ENCODE measurements around the gene SLC39A13. TPM values are rescaled to one million over a fixed set of nuclear protein-coding genes. Genes with fewer than 3 reads are reported as not detected.

Gene SLC39A13
- total and polyA plus RNA-seq, 2 of the 13 experiments (the other 11 are each of a cell fraction or from before 2014, with no cell fraction given) = 15.3 to 30.5 TPM

GRCh38 chr11:47407746-47408590 is at the start of gene SLC39A13 (continued):
- TF ChIP-seq KAT2B (IDR thresholded peaks at IDR 0.05; ENCODE audit: borderline replicate concordance, low read depth, low read length) (no peak), SIX1 (CRISPR knock-in tag; IDR thresholded peaks at IDR 0.05; ENCODE audit: borderline replicate concordance) (no peak; the same call in 1 of the 2 replicates), ZBTB38 (CRISPR knock-in tag; IDR thresholded peaks at IDR 0.05) (peak; percentile 93), CHD4 (IDR thresholded peaks at IDR 0.05; ENCODE audit: borderline replicate concordance, low read length) (no peak), ZNF232 (CRISPR knock-in tag; IDR thresholded peaks at IDR 0.05; ENCODE audit: borderline replicate concordance) (peak; percentile 70; the same call in 1 of the 2 replicates), ZNF772 (CRISPR knock-in tag; IDR thresholded peaks at IDR 0.05) (no peak), SMYD3 (CRISPR knock-in tag; IDR thresholded peaks at IDR 0.05) (no peak), ZBTB33 (CRISPR knock-in tag; IDR thresholded peaks at IDR 0.05) (peak; percentile 75), PPARG (CRISPR knock-in tag; conservative IDR thresholded peaks at IDR 0.05) (peak; percentile 59; the same call in 1 of the 2 replicates), ZNF737 (CRISPR knock-in tag; IDR thresholded peaks at IDR 0.05; ENCODE audit: borderline replicate concordance) (no peak), PREB (CRISPR knock-in tag; IDR thresholded peaks at IDR 0.05) (no peak), ISL2 (CRISPR knock-in tag; IDR thresholded peaks at IDR 0.05) (peak; percentile 68), CBFB (CRISPR knock-in tag; IDR thresholded peaks at IDR 0.05) (peak; percentile 71), MAFK (conservative IDR thresholded peaks at IDR 0.05 in 1 of 2, IDR thresholded peaks at IDR 0.05 in 1 of 2; ENCODE audit: low read length in 2 of 2) (no peak), ZNF83 (CRISPR knock-in tag; IDR thresholded peaks at IDR 0.05; ENCODE audit: borderline replicate concordance) (0 out of 2 replicates have a peak, but pooled peaks have one; percentile 71), CBX2 (IDR thresholded peaks at IDR 0.05; ENCODE audit: low read depth, low read length) (no peak), CBX2 (CRISPR knock-in tag; IDR thresholded peaks at IDR 0.05; ENCODE audit: low read depth) (no peak), ZNF644 (CRISPR knock-in tag; IDR thresholded peaks at IDR 0.05; ENCODE audit: low read depth) (no peak), SMAD1 (CRISPR knock-in tag; IDR thresholded peaks at IDR 0.05; ENCODE audit: borderline replicate concordance, low read depth) (peak; percentile 68), NFE2L1 (CRISPR knock-in tag; IDR thresholded peaks at IDR 0.05; ENCODE audit: borderline replicate concordance) (no peak), ZXDC (CRISPR knock-in tag; IDR thresholded peaks at IDR 0.05) (peak; percentile 89; the same call in 1 of the 2 replicates)
- TF ChIP-seq, protein P1, sequence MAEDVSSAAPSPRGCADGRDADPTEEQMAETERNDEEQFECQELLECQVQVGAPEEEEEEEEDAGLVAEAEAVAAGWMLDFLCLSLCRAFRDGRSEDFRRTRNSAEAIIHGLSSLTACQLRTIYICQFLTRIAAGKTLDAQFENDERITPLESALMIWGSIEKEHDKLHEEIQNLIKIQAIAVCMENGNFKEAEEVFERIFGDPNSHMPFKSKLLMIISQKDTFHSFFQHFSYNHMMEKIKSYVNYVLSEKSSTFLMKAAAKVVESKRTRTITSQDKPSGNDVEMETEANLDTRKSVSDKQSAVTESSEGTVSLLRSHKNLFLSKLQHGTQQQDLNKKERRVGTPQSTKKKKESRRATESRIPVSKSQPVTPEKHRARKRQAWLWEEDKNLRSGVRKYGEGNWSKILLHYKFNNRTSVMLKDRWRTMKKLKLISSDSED (CRISPR knock-in tag; IDR thresholded peaks at IDR 0.05) = 0 out of 2 replicates have a peak, but pooled peaks have one; percentile 45
- TF ChIP-seq, protein P2, sequence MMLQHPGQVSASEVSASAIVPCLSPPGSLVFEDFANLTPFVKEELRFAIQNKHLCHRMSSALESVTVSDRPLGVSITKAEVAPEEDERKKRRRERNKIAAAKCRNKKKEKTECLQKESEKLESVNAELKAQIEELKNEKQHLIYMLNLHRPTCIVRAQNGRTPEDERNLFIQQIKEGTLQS (CRISPR knock-in tag; IDR thresholded peaks at IDR 0.05) = no peak
